AG04450 (cell line): ENCODE measurements around the gene MECP2. TPM values are rescaled to one million over a fixed set of nuclear protein-coding genes. Genes with fewer than 3 reads are reported as not detected.

Experiments
- CTCF ChIA-PET: fragments of 300-600, 350-600 bp; formaldehyde crosslinking; extraction: SDS; loops from one replicate; lab custom pipeline; 2022; ENCODE audit warnings: antibody characterized with exemption, inconsistent platforms; lab: Charles Lee
- POLR2A ChIA-PET: fragments of 350-600 bp; formaldehyde crosslinking; extraction: SDS; loops from one replicate; lab custom pipeline; 2021; ENCODE audit warnings: antibody characterized with exemption, inconsistent platforms; lab: Yijun Ruan, JAX
- DNase-seq: peaks from one replicate; pipeline ENCODE4 v3.0.0-alpha.2; 2011; ENCODE audit warnings: low read depth, low spot score
- H3K27ac ChIP-seq: one replicate; pipeline ENCODE4 v1.5.1; 2012; ENCODE audit warnings: low read depth, low read length, control low read depth
- H3K27me3 ChIP-seq: one replicate; pipeline ENCODE4 v1.6.0; 2012; ENCODE audit warnings: low read length; ENCODE audit not compliant: control insufficient read depth, insufficient read depth
- H3K4me3 ChIP-seq: 2 replicates; pipeline ENCODE4 v1.5.1; 2011; ENCODE audit warnings: mild to moderate bottlenecking, low read depth, low read length, control low read depth
- H3K9me3 ChIP-seq: 2 replicates; pipeline ENCODE4 v1.5.1; 2012; ENCODE audit warnings: low read length; ENCODE audit not compliant: control insufficient read depth, insufficient read depth
- polyA plus RNA-seq: library from polyadenylated mRNA; depleted of rRNA; stranded (reverse); fragments of >200 nt; gene quantifications from 2 replicates; pipeline ENCODE4 v1.2.3, GENCODE V29; 2011
- TF ChIP-seq, protein P1 (sequence below): IDR thresholded peaks from 2 replicates; pipeline ENCODE4 v1.5.1; 2011; ENCODE audit warnings: low read depth, low read length, control low read depth, inconsistent platforms

Gene MECP2
- polyA plus RNA-seq, 1 experiment, result 12.8 TPM

DNA sequence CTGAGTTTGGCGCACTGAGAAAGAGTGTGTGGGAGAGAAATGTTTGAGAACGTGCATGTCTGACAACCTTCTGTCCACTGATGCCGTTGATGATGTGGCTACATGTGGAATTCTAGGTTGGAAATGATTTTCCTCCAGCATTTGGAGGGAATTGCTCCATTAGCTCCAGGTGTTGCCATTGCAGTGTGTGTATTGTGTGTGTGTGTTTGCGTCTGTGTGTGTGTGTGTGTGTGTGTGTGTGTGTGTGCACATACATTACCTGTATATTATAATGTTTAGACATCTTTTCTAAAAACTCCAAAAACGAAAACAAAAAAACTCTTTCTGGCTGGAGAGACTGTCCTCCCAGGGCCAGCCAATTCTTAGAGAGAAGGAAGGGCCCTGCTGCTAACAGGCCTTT is 18.2 kb upstream of the MECP2 start:
- no peak for DNase-seq
- Histone ChIP-seq H3K27me3 (peaks cover 12% of the 10 kb centered on the region), H3K4me3 (no peak overlapping the region), H3K9me3 (no peaks in the 10 kb centered on the region), H3K27ac (no peak overlapping the region)
- ChIA-PET CTCF (no interaction called here), POLR2A (no interaction called here)
- TF ChIP-seq, protein P1, sequence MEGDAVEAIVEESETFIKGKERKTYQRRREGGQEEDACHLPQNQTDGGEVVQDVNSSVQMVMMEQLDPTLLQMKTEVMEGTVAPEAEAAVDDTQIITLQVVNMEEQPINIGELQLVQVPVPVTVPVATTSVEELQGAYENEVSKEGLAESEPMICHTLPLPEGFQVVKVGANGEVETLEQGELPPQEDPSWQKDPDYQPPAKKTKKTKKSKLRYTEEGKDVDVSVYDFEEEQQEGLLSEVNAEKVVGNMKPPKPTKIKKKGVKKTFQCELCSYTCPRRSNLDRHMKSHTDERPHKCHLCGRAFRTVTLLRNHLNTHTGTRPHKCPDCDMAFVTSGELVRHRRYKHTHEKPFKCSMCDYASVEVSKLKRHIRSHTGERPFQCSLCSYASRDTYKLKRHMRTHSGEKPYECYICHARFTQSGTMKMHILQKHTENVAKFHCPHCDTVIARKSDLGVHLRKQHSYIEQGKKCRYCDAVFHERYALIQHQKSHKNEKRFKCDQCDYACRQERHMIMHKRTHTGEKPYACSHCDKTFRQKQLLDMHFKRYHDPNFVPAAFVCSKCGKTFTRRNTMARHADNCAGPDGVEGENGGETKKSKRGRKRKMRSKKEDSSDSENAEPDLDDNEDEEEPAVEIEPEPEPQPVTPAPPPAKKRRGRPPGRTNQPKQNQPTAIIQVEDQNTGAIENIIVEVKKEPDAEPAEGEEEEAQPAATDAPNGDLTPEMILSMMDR, result no peak

DNA sequence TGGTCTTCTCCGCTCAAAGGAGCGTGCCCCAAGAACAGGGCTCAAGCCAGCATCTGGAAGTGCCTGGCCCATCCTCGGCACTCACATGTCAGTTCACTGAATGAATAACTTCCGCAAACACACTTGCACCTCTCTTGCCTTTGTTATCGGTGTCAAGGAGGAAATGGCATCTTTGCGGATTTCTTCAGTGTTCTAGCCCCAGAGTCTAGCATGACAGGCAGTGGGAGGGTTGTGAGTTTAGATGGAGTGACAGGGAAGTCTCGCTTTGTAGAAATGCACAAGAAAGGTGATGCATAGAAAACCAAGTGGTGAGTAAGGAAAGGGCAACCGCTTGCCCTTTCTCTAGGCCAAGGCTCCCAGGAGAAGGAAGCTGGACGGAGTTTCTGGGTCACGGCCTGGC is 17.6 kb upstream of the MECP2 start:
- Histone ChIP-seq H3K27ac (no peak overlapping the region), H3K27me3 (peaks cover 12% of the 10 kb centered on the region), H3K9me3 (no peaks in the 10 kb centered on the region), H3K4me3 (no peak overlapping the region)
- POLR2A ChIA-PET, result no interaction called here
- TF ChIP-seq, protein P1, result no peak
- DNase-seq, result no peak
- CTCF ChIA-PET, result no interaction called here

DNA sequence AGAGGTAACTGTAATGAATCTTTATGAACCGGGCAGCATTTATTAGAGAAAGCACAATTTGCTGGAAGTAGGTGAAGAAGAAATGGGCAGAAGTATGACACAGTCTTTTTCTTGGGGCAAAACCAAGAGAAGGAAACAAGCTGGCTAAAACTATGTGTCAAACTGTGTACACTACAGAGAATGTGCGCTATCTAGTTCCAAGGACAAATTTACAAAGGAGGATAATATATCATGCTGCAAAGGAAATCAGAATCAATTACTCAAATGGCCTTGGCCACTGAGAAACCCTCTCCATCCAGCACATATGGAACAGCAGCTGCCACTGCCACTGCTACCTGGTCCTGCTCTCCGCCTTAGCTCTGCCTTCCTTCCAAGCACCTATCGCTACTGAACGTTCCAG is 17.1 kb upstream of the MECP2 start:
- TF ChIP-seq, protein P1, result no peak
- Histone ChIP-seq H3K9me3 (no peaks in the 10 kb centered on the region), H3K27ac (no peak overlapping the region), H3K4me3 (no peak overlapping the region), H3K27me3 (peaks cover 12% of the 10 kb centered on the region)
- DNase-seq, result no peak
- CTCF ChIA-PET, result no interaction called here
- POLR2A ChIA-PET, result no interaction called here

DNA sequence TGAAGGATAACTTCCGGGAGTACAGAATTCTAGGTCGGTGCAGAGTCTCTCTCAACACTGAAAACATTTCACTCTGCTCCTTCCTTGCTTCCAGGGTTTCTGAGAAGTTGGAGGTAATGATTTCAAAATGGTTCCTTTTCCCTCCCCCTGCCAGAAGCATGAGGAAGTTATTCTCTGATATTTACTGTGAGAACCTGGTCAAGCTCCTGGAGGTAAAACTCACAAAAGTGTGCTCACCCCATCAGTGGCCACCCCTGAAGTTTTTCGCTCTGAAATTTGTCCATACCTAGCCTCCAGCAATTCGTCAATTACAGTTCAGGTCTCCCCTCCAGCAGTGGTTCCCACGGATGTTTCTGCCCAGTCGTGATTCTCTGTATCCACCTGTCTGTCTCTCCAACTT is 16.2 kb upstream of the MECP2 start:
- POLR2A ChIA-PET, result no interaction called here
- H3K4me3 ChIP-seq, result no peak overlapping the region
- CTCF ChIA-PET, result no interaction called here
- H3K9me3 ChIP-seq, result no peaks in the 10 kb centered on the region
- no peak overlapping the region for H3K27ac ChIP-seq
- DNase-seq, result no peak
- TF ChIP-seq, protein P1, result no peak
- peaks cover 12% of the 10 kb centered on the region for H3K27me3 ChIP-seq

DNA sequence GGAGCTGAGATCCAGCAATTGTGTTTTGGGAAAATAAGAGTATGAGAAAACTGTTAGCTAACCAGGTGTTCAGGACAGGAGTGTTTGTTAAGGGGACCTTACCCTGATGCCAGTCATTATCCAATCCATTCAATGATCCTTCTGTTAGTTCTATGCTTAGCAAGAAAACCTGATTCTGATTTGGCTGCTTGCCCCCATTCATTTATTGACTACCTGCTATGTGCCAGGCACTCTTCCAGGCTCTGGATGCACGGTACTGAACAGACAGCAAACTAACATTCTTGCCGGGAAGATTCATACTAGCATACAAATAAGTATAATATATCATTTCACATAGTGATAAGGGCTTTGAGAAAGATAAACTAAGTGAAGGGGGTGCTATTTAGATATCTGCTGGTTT is 1.0 kb upstream of the MECP2 start:
- TF ChIP-seq, protein P1, result no peak
- Histone ChIP-seq H3K27me3 (peaks cover 2% of the 10 kb centered on the region), H3K27ac (no peak overlapping the region), H3K4me3 (no peak overlapping the region), H3K9me3 (no peaks in the 10 kb centered on the region)
- POLR2A ChIA-PET, result no interaction called here
- DNase-seq, result no peak
- CTCF ChIA-PET, result no interaction called here
